ENCODE measurements around the gene USH1C. TPM values are rescaled to one million over a fixed set of nuclear protein-coding genes. Genes with fewer than 3 reads are reported as not detected.

The USH1C gene
- total and polyA plus RNA-seq, 2 of the 4 experiments (the other 2 are of a cell fraction) = not detected

DNA sequence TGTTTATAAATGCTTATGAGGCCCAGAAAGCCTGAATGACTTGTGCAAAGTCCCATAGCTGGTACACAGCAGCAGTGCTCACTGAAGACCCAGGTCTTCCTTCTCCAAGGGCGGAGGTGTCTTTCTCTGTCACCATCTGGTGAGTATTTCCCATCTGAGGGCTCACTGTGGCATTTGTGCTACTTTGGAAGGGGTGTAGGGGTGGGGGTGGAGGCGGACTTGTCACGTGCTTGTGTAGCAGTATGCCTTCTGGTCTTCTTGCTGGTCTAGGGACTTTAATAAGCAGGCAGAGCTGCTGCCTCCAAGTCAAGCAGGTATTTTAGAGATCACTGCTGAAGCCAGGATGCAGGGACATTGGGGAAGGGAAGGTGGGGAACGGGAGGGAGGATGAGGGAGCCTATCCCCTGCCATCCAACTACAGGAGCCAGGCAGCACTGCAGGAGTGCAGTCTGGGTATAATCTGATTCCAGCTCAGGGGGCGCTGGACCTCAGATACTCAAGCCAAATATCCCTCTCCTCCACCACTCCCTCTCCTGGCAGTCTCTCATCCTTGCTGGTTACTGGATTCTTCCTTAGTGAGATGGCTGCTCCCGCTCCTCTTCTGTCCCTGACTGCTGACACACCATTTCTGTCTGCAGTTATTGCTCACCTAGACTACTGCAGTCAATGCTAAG is 71.0 kb downstream of the USH1C start:
- in situ Hi-C loops (cut with MboI; ENCODE audit: low sequenced_read_pairs) = no loop called here
- Histone ChIP-seq H4K20me1 (ENCODE audit: insufficient read depth, low read length) (no peaks in the 10 kb centered on the region), H3K9ac (ENCODE audit: low read depth, low read length) (no peak overlapping the region), H3K9me1 (ENCODE audit: insufficient read depth, low read length) (no peaks in the 10 kb centered on the region), H2BK5ac (ENCODE audit: low read depth, low read length, poor library complexity, severe bottlenecking) (no peak overlapping the region), H2AFZ (replicated peaks; ENCODE audit: low read length, poor library complexity) (no peak overlapping the region), H3K36me3 (ENCODE audit: control insufficient read depth, insufficient read depth, low read length) (no peaks in the 10 kb centered on the region), H2BK20ac (ENCODE audit: low read depth, low read length) (no peak overlapping the region), H3K23ac (ENCODE audit: low read depth, low read length) (no peak overlapping the region), H3K4me2 (ENCODE audit: low read depth, low read length) (no peak overlapping the region), H2BK15ac (ENCODE audit: low read depth, low read length) (no peak overlapping the region), H2AK5ac (ENCODE audit: low read depth, low read length) (no peak overlapping the region), H3K4ac (ENCODE audit: low read depth, low read length) (no peak overlapping the region), H4K8ac (ENCODE audit: low read depth in 2 of 2, low read length in 2 of 2) (no peak overlapping the region), H3K56ac (ENCODE audit: extremely low read depth, insufficient read depth, low read length) (no peak overlapping the region), H4K5ac (ENCODE audit: low read depth, low read length) (no peak overlapping the region), H3K4me1 (ENCODE audit: control insufficient read depth, insufficient read depth, low read length) (no peaks in the 10 kb centered on the region), H4K91ac (ENCODE audit: insufficient read depth, low read depth, low read length) (no peak overlapping the region), H3K14ac (replicated peaks; ENCODE audit: low read depth, low read length) (no peak overlapping the region), H3K27ac (ENCODE audit: insufficient read depth, low read length) (no peak overlapping the region), H3K79me1 (ENCODE audit: low read depth in 1 of 2, low read length in 2 of 2) (no peaks in the 10 kb centered on the region), H3K4me3 (ENCODE audit: insufficient read depth, low read depth, low read length) (no peak overlapping the region), H2BK120ac (ENCODE audit: low read depth, low read length) (no peak overlapping the region), H3K27me3 (ENCODE audit: control insufficient read depth, insufficient read depth, low read length) (peaks cover 34% of the 10 kb centered on the region), H2AK9ac (replicated peaks; ENCODE audit: low read depth, low read length, poor library complexity) (no peak overlapping the region), H3K9me3 (ENCODE audit: control insufficient read depth, insufficient read depth, low read length) (no peaks in the 10 kb centered on the region), H3K18ac (ENCODE audit: low read depth, low read length) (no peak overlapping the region)
- dilution Hi-C loops (cut with HindIII; ENCODE audit: low sequenced_read_pairs, unreplicated experiment) = no loop called here
- POLR2A ChIA-PET (ENCODE audit: unreplicated experiment) = no interaction called here
- DNase-seq (peak; percentile 7), ATAC-seq (ENCODE audit: low read depth) (0 out of 2 replicates have a peak, but pooled peaks have one; percentile 17)
- intact Hi-C loops (cut with micrococcal nuclease) = no loop called here
- no TSS peak for BruUV-seq (replicated peaks)
- CTCF ChIA-PET = no interaction called here
- no peak for TF ChIP-seq RAD21 (IDR thresholded peaks at IDR 0.05; ENCODE audit: low read length)
- TF ChIP-seq, protein P1, sequence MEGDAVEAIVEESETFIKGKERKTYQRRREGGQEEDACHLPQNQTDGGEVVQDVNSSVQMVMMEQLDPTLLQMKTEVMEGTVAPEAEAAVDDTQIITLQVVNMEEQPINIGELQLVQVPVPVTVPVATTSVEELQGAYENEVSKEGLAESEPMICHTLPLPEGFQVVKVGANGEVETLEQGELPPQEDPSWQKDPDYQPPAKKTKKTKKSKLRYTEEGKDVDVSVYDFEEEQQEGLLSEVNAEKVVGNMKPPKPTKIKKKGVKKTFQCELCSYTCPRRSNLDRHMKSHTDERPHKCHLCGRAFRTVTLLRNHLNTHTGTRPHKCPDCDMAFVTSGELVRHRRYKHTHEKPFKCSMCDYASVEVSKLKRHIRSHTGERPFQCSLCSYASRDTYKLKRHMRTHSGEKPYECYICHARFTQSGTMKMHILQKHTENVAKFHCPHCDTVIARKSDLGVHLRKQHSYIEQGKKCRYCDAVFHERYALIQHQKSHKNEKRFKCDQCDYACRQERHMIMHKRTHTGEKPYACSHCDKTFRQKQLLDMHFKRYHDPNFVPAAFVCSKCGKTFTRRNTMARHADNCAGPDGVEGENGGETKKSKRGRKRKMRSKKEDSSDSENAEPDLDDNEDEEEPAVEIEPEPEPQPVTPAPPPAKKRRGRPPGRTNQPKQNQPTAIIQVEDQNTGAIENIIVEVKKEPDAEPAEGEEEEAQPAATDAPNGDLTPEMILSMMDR (conservative IDR thresholded peaks at IDR 0.05; ENCODE audit: low read depth, low read length) = peak; percentile 27; the same call in 1 of the 2 replicates
- WGBS, 2 experiments (ENCODE audit: extremely low coverage in 2 of 2, insufficient read length in 1 of 2) = 35% methylated on average over 4 of the region's 6 CpGs; no CpG with 5 or more reads in 1 of the 2 experiments

Measured in IMR-90 (cell line).